CD14-positive monocyte (primary cell): ENCODE data around the gene TTYH1. TPM values are rescaled to one million over a fixed set of nuclear protein-coding genes. Genes with fewer than 3 reads are reported as not detected.
"Not testable (repeated sequence)": the region's sequence is repeated elsewhere in the genome, so short reads cannot be mapped to it uniquely, and the experiment has no call there.

Source experiments
- DNase-seq, 3 donors: peaks; one replicate each; pipeline ENCODE4 v3.0.0-alpha.2; 2011 to 2022
- H2AFZ ChIP-seq: 2 replicates; pipeline ENCODE4 v1.6.0; 2012; ENCODE audit warnings: mild to moderate bottlenecking, low read depth, low read length, inconsistent platforms; ENCODE audit not compliant: insufficient read depth, poor library complexity, severe bottlenecking
- H3K27ac ChIP-seq, 2 donors: 1 replicate in 1 of 2; 2 replicates in 1 of 2; pipeline ENCODE4 v1.5.1; 2012 to 2013; ENCODE audit warnings: low read length in 2 of 2, control low read depth in 1 of 2, inconsistent platforms in 1 of 2, low read depth in 1 of 2, mild to moderate bottlenecking in 1 of 2
- H3K27me3 ChIP-seq, 2 donors: one replicate each; pipeline versions ENCODE4 v1.6.0 to v1.6.1; 2011 to 2013; ENCODE audit warnings: low read length in 2 of 2; ENCODE audit not compliant: control insufficient read depth in 2 of 2, insufficient read depth in 2 of 2
- H3K36me3 ChIP-seq, 2 donors: replicated peaks in 1 of 2; 1 replicate in 1 of 2; 2 replicates in 1 of 2; pipeline versions ENCODE4 v1.5.1 to v1.6.1; 2012 to 2013; ENCODE audit warnings: low read length in 2 of 2, control low read depth in 1 of 2, inconsistent platforms in 1 of 2, mild to moderate bottlenecking in 1 of 2; ENCODE audit not compliant: insufficient read depth in 2 of 2, control insufficient read depth in 1 of 2
- H3K4me1 ChIP-seq, 2 donors: 1 replicate in 1 of 2; 2 replicates in 1 of 2; pipeline versions ENCODE4 v1.5.1 to v1.6.1; 2012 to 2013; ENCODE audit warnings: low read length in 2 of 2, control low read depth in 1 of 2, inconsistent platforms in 1 of 2, mild to moderate bottlenecking in 1 of 2, moderate library complexity in 1 of 2; ENCODE audit not compliant: insufficient read depth in 2 of 2, control insufficient read depth in 1 of 2
- H3K4me2 ChIP-seq: replicated peaks from 2 replicates; pipeline ENCODE3; 2012; ENCODE audit warnings: low read length, moderate library complexity, mild to moderate bottlenecking; ENCODE audit not compliant: poor library complexity, severe bottlenecking; ENCODE audit errors: extremely low read depth
- H3K4me3 ChIP-seq, 3 experiments: fragments of 200-600 bp in 1 of 3; sonication (generic) in 1 of 3; replicated peaks in 1 of 3; 1 replicate in 2 of 3; 2 replicates in 1 of 3; pipeline ENCODE4 v1.5.1; 2011 to 2013; ENCODE audit warnings: low read length in 3 of 3, mild to moderate bottlenecking in 3 of 3, control low read depth in 2 of 3, low read depth in 2 of 3, inconsistent platforms in 1 of 3, moderate library complexity in 1 of 3
- H3K79me2 ChIP-seq: 2 replicates; pipeline ENCODE4 v1.6.0; 2012; ENCODE audit warnings: mild to moderate bottlenecking, control low read depth, inconsistent platforms, low read length, moderate library complexity; ENCODE audit not compliant: insufficient read depth
- H3K9ac ChIP-seq: 2 replicates; pipeline ENCODE4 v1.6.0; 2017; ENCODE audit warnings: low read length, mild to moderate bottlenecking; ENCODE audit not compliant: insufficient read depth, poor library complexity, severe bottlenecking
- H3K9me3 ChIP-seq, 2 donors: replicated peaks in 1 of 2; 1 replicate in 1 of 2; 2 replicates in 1 of 2; pipeline versions ENCODE4 v1.5.1 to v1.6.1; 2012 to 2013; ENCODE audit warnings: low read length in 2 of 2, control low read depth in 1 of 2; ENCODE audit not compliant: control insufficient read depth in 1 of 2, insufficient read depth in 1 of 2
- H4K20me1 ChIP-seq: 2 replicates; pipeline ENCODE4 v1.6.0; 2012; ENCODE audit warnings: mild to moderate bottlenecking, low read length, control low read depth, moderate library complexity; ENCODE audit not compliant: insufficient read depth
- H3K27ac Mint-ChIP-seq, 7 donors: one replicate each; pipeline ENCODE4 v1.8.0; 2020; ENCODE audit warnings: mild to moderate bottlenecking in 7 of 7, mixed read lengths in 7 of 7, moderate library complexity in 6 of 7, inconsistent platforms in 2 of 7
- H3K27me3 Mint-ChIP-seq, 3 donors: one replicate each; pipeline ENCODE4 v1.8.0; 2021 to 2022; ENCODE audit warnings: low read depth in 3 of 3, mild to moderate bottlenecking in 3 of 3, mixed read lengths in 3 of 3, moderate library complexity in 3 of 3, inconsistent platforms in 1 of 3
- H3K36me3 Mint-ChIP-seq, 2 donors: one replicate each; pipeline ENCODE4 v1.8.0; 2020; ENCODE audit warnings: mixed read lengths in 2 of 2, inconsistent platforms in 1 of 2, mild to moderate bottlenecking in 1 of 2
- H3K4me1 Mint-ChIP-seq: one replicate; pipeline ENCODE4 v1.8.0; 2020; ENCODE audit warnings: mild to moderate bottlenecking, mixed read lengths
- H3K4me3 Mint-ChIP-seq, 2 donors: one replicate each; pipeline ENCODE4 v1.8.0; 2020; ENCODE audit warnings: mild to moderate bottlenecking in 2 of 2, mixed read lengths in 2 of 2, moderate library complexity in 1 of 2
- H3K9me3 Mint-ChIP-seq, 7 donors: one replicate each; pipeline ENCODE4 v1.8.0; 2020 to 2022; ENCODE audit warnings: mixed read lengths in 7 of 7, mild to moderate bottlenecking in 6 of 7, moderate library complexity in 6 of 7, inconsistent platforms in 2 of 7
- WGBS: methylation state at CpG from one replicate; pipeline ENCODE4 v1.1.5; 2013; ENCODE audit warnings: missing lambda C conversion rate; ENCODE audit not compliant: insufficient coverage; 5-methylcytosine and 5-hydroxymethylcytosine counted together
- intact Hi-C, 2 donors: fragments of 100-400 bp; cut with micrococcal nuclease; formaldehyde crosslinking; loops; one replicate each; pipeline versions ENCODE4 v1.15.0 to v1.15.1; 2023
- polyA plus RNA-seq, 3 donors: library from polyadenylated mRNA; depleted of rRNA in 1 of 3; unstranded in 2 of 3; stranded (reverse) in 1 of 3; fragments of 300-500 nt in 2 of 3; fragments of >200 nt in 1 of 3; fragmentation: Illumina TruSeq in 2 of 3; gene quantifications; 1 replicate in 2 of 3; 2 replicates in 1 of 3; pipeline ENCODE4 v1.2.3, GENCODE V29; 2012 to 2021
- TF ChIP-seq, protein P1 (sequence below): fragments of 200-600 bp; IDR thresholded peaks from one replicate; pipeline ENCODE4 v1.8.0; 2022; ENCODE audit warnings: antibody characterized with exemption, mild to moderate bottlenecking

The TTYH1 gene
- polyA plus RNA-seq, 3 donors = not detected

DNA sequence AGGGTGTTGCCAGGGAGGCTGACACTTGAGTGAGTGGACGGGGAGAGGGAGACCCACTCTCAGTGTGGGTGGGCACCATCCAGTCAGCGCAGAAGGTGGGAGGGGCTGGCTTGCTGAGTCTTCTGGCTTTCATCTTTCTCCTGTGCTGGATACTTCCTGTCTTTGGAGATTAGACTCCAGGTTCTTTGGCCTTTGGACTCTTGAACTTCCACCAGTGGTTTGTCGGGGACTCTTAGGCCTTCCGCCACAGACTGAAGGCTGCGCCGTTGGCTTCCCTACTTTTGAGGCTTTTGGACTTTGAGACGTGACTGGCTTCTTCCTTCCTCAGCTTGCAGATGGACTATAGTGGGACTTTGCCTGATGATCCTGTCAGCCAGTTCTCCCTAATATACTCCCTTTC, 29.5 kb downstream of the TTYH1 start:
- peaks cover 14% of the 10 kb centered on the region for H4K20me1 ChIP-seq
- H3K4me1 Mint-ChIP-seq = peaks cover 12% of the 10 kb centered on the region
- H3K9ac ChIP-seq = no peak overlapping the region
- peaks cover 34 to 67% of the 10 kb centered on the region in 2 donors for H3K36me3 Mint-ChIP-seq
- no peak for DNase-seq
- TF ChIP-seq, protein P1, sequence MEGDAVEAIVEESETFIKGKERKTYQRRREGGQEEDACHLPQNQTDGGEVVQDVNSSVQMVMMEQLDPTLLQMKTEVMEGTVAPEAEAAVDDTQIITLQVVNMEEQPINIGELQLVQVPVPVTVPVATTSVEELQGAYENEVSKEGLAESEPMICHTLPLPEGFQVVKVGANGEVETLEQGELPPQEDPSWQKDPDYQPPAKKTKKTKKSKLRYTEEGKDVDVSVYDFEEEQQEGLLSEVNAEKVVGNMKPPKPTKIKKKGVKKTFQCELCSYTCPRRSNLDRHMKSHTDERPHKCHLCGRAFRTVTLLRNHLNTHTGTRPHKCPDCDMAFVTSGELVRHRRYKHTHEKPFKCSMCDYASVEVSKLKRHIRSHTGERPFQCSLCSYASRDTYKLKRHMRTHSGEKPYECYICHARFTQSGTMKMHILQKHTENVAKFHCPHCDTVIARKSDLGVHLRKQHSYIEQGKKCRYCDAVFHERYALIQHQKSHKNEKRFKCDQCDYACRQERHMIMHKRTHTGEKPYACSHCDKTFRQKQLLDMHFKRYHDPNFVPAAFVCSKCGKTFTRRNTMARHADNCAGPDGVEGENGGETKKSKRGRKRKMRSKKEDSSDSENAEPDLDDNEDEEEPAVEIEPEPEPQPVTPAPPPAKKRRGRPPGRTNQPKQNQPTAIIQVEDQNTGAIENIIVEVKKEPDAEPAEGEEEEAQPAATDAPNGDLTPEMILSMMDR = no peak
- no peak overlapping the region for H3K4me2 ChIP-seq
- H3K27ac ChIP-seq = no peak overlapping the region
- no peak overlapping the region for H3K4me3 ChIP-seq
- H3K4me3 Mint-ChIP-seq = no peak overlapping the region
- H3K36me3 ChIP-seq = peaks cover 14 to 25% of the 10 kb centered on the region in 2 donors
- H3K79me2 ChIP-seq = peaks cover 37% of the 10 kb centered on the region
- H3K27me3 ChIP-seq = no peaks in the 10 kb centered on the region
- 98% methylated on average over 4 of the region's 7 CpGs for WGBS
- no peak overlapping the region for H2AFZ ChIP-seq
- H3K27me3 Mint-ChIP-seq = peaks cover 0 to 2% (median 0%) of the 10 kb centered on the region in 3 donors
- peaks cover 0 to 5% (median 0%) of the 10 kb centered on the region in 7 donors for H3K9me3 Mint-ChIP-seq
- no peaks in the 10 kb centered on the region for H3K9me3 ChIP-seq
- peak overlapping the region in 1 of 7 donors; percentile 55 for H3K27ac Mint-ChIP-seq
- peaks cover 12 to 16% of the 10 kb centered on the region in 2 donors for H3K4me1 ChIP-seq
- intact Hi-C loops = loop anchor here in 1 of 2 donors (10.0 kb wide), 1 partner anchor 250 kb away; the partner anchor contains the start of gene TSEN34

DNA sequence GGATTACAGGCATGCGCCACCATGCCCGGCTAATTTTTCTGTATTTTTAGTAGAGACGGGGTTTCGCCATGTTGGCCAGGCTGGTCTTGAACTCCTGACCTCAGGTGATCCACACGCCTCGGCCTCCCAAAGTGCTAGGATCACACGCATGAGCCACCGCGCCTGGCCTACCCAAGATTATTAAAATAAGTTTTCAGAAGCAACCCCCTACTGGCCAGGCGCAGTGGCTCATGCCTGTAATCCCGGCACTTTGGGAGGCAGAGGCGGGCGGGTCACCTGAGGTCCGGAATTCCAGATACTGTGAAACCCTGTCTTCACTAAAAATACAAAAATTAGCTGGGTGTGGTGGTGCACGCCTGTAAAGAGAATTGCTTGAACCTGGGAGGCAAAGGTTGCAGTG, 31.1 kb downstream of the TTYH1 start:
- H3K27ac Mint-ChIP-seq = not testable (repeated sequence)

More for the DNA sequence above, 31.1 kb downstream of the TTYH1 start:
- H3K4me2 ChIP-seq, H3K27me3 ChIP-seq, DNase-seq, H3K27me3 Mint-ChIP-seq, H3K4me3 Mint-ChIP-seq, H3K27ac ChIP-seq, H3K9me3 Mint-ChIP-seq, H3K9me3 ChIP-seq, H3K9ac ChIP-seq, H2AFZ ChIP-seq, H3K4me3 ChIP-seq: not testable (repeated sequence)
- intact Hi-C loops = loop anchor here in 1 of 2 donors (10.0 kb wide), 1 partner anchor 252 kb away; the partner anchor contains the start of gene TSEN34
- Histone ChIP-seq H3K36me3 (peaks cover 11 to 20% of the 10 kb centered on the region in 2 donors), H3K79me2 (peaks cover 53% of the 10 kb centered on the region), H4K20me1 (peaks cover 19% of the 10 kb centered on the region), H3K4me1 (peaks cover 28 to 32% of the 10 kb centered on the region in 2 donors)
- H3K4me1 Mint-ChIP-seq = peaks cover 28% of the 10 kb centered on the region
- H3K36me3 Mint-ChIP-seq = peaks cover 35 to 60% of the 10 kb centered on the region in 2 donors
- WGBS = 93% methylated on average over 10 of the region's 15 CpGs
